Neural cell (in vitro differentiated cells): ENCODE measurements around the gene ZNF691.

Experiments used
- EZH2 ChIP-seq: fragments of 200-600, 300-800 bp; shearing (Covaris generic), sonication (generic); IDR thresholded peaks from 2 replicates; pipeline ENCODE4 v1.6.1; 2014; ENCODE audit warnings: antibody characterized with exemption, low read length, borderline replicate concordance, mild to moderate bottlenecking; ENCODE audit not compliant: insufficient read depth, poor library complexity, severe bottlenecking
- TF ChIP-seq, protein P1 (sequence below): fragments of 450-650 bp; IDR thresholded peaks from 2 replicates; pipeline ENCODE4 v1.5.1; 2014; ENCODE audit warnings: antibody characterized with exemption, mild to moderate bottlenecking, moderate library complexity; ENCODE audit not compliant: poor library complexity, severe bottlenecking

DNA sequence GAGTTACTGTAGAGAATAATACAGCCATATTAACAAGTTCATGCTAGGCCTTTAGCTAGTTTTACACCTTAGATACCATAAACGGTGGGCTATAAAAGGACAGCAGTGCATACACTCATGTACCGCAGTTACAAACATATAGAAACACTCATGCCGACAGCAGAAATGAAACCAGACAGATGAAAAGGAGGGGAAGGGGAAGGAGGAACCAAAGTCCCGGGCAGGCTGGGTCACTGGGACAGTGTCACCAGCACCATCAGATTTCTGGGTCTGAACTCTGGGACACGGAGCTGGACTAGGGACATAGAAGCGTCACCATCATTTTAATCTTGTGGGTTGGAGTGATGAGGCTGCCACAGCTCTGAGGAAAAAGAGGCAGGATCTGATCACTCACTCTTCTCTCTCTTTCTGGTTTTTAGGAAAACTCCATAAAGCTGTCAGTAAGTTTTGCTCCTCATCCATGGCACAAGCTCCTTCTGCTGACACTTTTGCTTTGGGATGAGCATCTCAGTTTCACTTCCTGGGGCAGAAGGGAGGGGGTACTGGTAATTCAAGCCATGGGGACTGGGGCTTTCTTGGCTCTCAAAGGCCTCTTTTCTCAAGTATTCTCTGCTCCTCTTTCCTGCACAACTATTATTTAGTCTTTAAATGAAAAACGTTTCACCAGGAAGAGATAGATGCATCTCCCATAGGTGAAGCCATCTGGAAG lies 7.8 kb upstream of the ZNF691 start:
- TF ChIP-seq EZH2 = no peak
- TF ChIP-seq, protein P1, sequence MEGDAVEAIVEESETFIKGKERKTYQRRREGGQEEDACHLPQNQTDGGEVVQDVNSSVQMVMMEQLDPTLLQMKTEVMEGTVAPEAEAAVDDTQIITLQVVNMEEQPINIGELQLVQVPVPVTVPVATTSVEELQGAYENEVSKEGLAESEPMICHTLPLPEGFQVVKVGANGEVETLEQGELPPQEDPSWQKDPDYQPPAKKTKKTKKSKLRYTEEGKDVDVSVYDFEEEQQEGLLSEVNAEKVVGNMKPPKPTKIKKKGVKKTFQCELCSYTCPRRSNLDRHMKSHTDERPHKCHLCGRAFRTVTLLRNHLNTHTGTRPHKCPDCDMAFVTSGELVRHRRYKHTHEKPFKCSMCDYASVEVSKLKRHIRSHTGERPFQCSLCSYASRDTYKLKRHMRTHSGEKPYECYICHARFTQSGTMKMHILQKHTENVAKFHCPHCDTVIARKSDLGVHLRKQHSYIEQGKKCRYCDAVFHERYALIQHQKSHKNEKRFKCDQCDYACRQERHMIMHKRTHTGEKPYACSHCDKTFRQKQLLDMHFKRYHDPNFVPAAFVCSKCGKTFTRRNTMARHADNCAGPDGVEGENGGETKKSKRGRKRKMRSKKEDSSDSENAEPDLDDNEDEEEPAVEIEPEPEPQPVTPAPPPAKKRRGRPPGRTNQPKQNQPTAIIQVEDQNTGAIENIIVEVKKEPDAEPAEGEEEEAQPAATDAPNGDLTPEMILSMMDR = no peak
